ENCODE results near the gene RAPGEF1. TPM values are rescaled to one million over a fixed set of nuclear protein-coding genes. Genes with fewer than 3 reads are reported as not detected.

Gene RAPGEF1
- total RNA-seq, 1 donor from 2014 or later = 76.8 TPM

- Mint-ChIP-seq H3K36me3 (ENCODE audit: low read depth, unreplicated experiment) (no peaks in the 10 kb centered on the region), H3K9me3 (ENCODE audit: unreplicated experiment) (peaks cover 8% of the 10 kb centered on the region), H3K4me1 (ENCODE audit: low read depth, unreplicated experiment) (no peaks in the 10 kb centered on the region), H3K27me3 (ENCODE audit: low read depth, unreplicated experiment) (peaks cover 82% of the 10 kb centered on the region), H3K27ac (ENCODE audit: unreplicated experiment) (no peak overlapping the region), H3K4me3 (ENCODE audit: unreplicated experiment) (no peak overlapping the region)
- Histone ChIP-seq H4K20me1 (ENCODE audit: insufficient read depth, low read length) (no peaks in the 10 kb centered on the region), H3K4me3 (ENCODE audit: insufficient read depth, low read depth, low read length) (no peak overlapping the region), H3K79me2 (ENCODE audit: insufficient read depth, low read length) (no peaks in the 10 kb centered on the region), H3K9ac (ENCODE audit: low read length) (no peak overlapping the region), H3K27me3 (ENCODE audit: insufficient read depth, low read length) (peaks cover 51% of the 10 kb centered on the region), H3K27ac (ENCODE audit: low read depth, low read length) (no peak overlapping the region), H3K4me1 (ENCODE audit: insufficient read depth, low read length) (no peaks in the 10 kb centered on the region), H3K36me3 (ENCODE audit: insufficient read depth, low read length) (no peaks in the 10 kb centered on the region), H2AFZ (ENCODE audit: low read depth, low read length) (no peak overlapping the region), H3K9me3 (ENCODE audit: insufficient read depth, low read depth, low read length) (peaks cover 3% of the 10 kb centered on the region), H3K4me2 (ENCODE audit: low read length) (no peak overlapping the region)
- DNase-seq (ENCODE audit: low read depth) (no peak), FAIRE-seq (no peak)
- TF ChIP-seq CTCF (IDR thresholded peaks at IDR 0.05; ENCODE audit: insufficient read depth, low read depth, low read length) (no peak), EZH2 (IDR thresholded peaks at IDR 0.05; ENCODE audit: insufficient read depth, low read length) (no peak)
These were observed 48.0 kb upstream of the RAPGEF1 start for GRCh38 chr9:131787838-131788237.

GRCh38 chr9:131784748-131785501 lies 45.0 kb upstream of the RAPGEF1 start:
- no peaks in the 10 kb centered on the region for H4K20me1 ChIP-seq (ENCODE audit: insufficient read depth, low read length)
- H2AFZ ChIP-seq (ENCODE audit: low read depth, low read length) = no peak overlapping the region
- no peak overlapping the region for H3K4me2 ChIP-seq (ENCODE audit: low read length)
- H3K9ac ChIP-seq (ENCODE audit: low read length) = no peak overlapping the region
- no peaks in the 10 kb centered on the region for H3K4me1 ChIP-seq (ENCODE audit: insufficient read depth, low read length)
- H3K9me3 ChIP-seq (ENCODE audit: insufficient read depth, low read depth, low read length) = peaks cover 3% of the 10 kb centered on the region
- H3K27ac ChIP-seq (ENCODE audit: low read depth, low read length) = no peak overlapping the region
- no peaks in the 10 kb centered on the region for H3K4me1 Mint-ChIP-seq (ENCODE audit: low read depth, unreplicated experiment)
- peaks cover 57% of the 10 kb centered on the region for H3K27me3 ChIP-seq (ENCODE audit: insufficient read depth, low read length)
- peaks cover 6% of the 10 kb centered on the region for H3K9me3 Mint-ChIP-seq (ENCODE audit: unreplicated experiment)
- H3K4me3 Mint-ChIP-seq (ENCODE audit: unreplicated experiment) = no peak overlapping the region
- no peaks in the 10 kb centered on the region for H3K36me3 Mint-ChIP-seq (ENCODE audit: low read depth, unreplicated experiment)
- no peaks in the 10 kb centered on the region for H3K36me3 ChIP-seq (ENCODE audit: insufficient read depth, low read length)
- FAIRE-seq (no peak), DNase-seq (ENCODE audit: low read depth) (no peak)
- H3K27ac Mint-ChIP-seq (ENCODE audit: unreplicated experiment) = no peak overlapping the region
- peaks cover 87% of the 10 kb centered on the region for H3K27me3 Mint-ChIP-seq (ENCODE audit: low read depth, unreplicated experiment)
- no peak for TF ChIP-seq EZH2 (IDR thresholded peaks at IDR 0.05; ENCODE audit: insufficient read depth, low read length)
- TF ChIP-seq CTCF (IDR thresholded peaks at IDR 0.05; ENCODE audit: insufficient read depth, low read depth, low read length) = no peak
- no peaks in the 10 kb centered on the region for H3K79me2 ChIP-seq (ENCODE audit: insufficient read depth, low read length)
- no peak overlapping the region for H3K4me3 ChIP-seq (ENCODE audit: insufficient read depth, low read depth, low read length)

GRCh38 chr9:131781069-131781468 lies 41.2 kb upstream of the RAPGEF1 start:
- TF ChIP-seq EZH2 (IDR thresholded peaks at IDR 0.05; ENCODE audit: insufficient read depth, low read length) (no peak), CTCF (IDR thresholded peaks at IDR 0.05; ENCODE audit: insufficient read depth, low read depth, low read length) (no peak)
- FAIRE-seq = no peak
- no peak overlapping the region for H3K9ac ChIP-seq (ENCODE audit: low read length)
- no peaks in the 10 kb centered on the region for H3K4me1 ChIP-seq (ENCODE audit: insufficient read depth, low read length)
- no peaks in the 10 kb centered on the region for H3K36me3 Mint-ChIP-seq (ENCODE audit: low read depth, unreplicated experiment)
- H2AFZ ChIP-seq (ENCODE audit: low read depth, low read length) = no peak overlapping the region
- no peak overlapping the region for H3K27ac ChIP-seq (ENCODE audit: low read depth, low read length)
- H3K27me3 Mint-ChIP-seq (ENCODE audit: low read depth, unreplicated experiment) = peaks cover 68% of the 10 kb centered on the region
- no peak overlapping the region for H3K4me3 ChIP-seq (ENCODE audit: insufficient read depth, low read depth, low read length)
- no peak overlapping the region for H3K4me3 Mint-ChIP-seq (ENCODE audit: unreplicated experiment)
- H4K20me1 ChIP-seq (ENCODE audit: insufficient read depth, low read length) = no peaks in the 10 kb centered on the region
- peaks cover 32% of the 10 kb centered on the region for H3K27me3 ChIP-seq (ENCODE audit: insufficient read depth, low read length)
- no peaks in the 10 kb centered on the region for H3K9me3 ChIP-seq (ENCODE audit: insufficient read depth, low read depth, low read length)
- H3K27ac Mint-ChIP-seq (ENCODE audit: unreplicated experiment) = no peak overlapping the region
- peaks cover 9% of the 10 kb centered on the region for H3K9me3 Mint-ChIP-seq (ENCODE audit: unreplicated experiment)
- no peaks in the 10 kb centered on the region for H3K79me2 ChIP-seq (ENCODE audit: insufficient read depth, low read length)
- no peaks in the 10 kb centered on the region for H3K36me3 ChIP-seq (ENCODE audit: insufficient read depth, low read length)
- no peak for DNase-seq (ENCODE audit: low read depth)
- H3K4me2 ChIP-seq (ENCODE audit: low read length) = no peak overlapping the region
- H3K4me1 Mint-ChIP-seq (ENCODE audit: low read depth, unreplicated experiment) = no peaks in the 10 kb centered on the region

Measured in astrocyte (in vitro differentiated cells and primary cell).